Stimulated activated naive CD8-positive, alpha-beta T cell treated with anti-CD3 and anti-CD28 coated beads, Interleukin-15, Interleukin-2, amounts not matched to agents 100 ng/mL and 50 ng/mL, for 24 hours (primary cell): ENCODE data around the gene ASTN2.

ENCODE experiments used
- H3K27ac Mint-ChIP-seq: one replicate; pipeline ENCODE4 v1.8.0; 2021; ENCODE audit warnings: mild to moderate bottlenecking, mixed read lengths
- H3K27me3 Mint-ChIP-seq: one replicate; pipeline ENCODE4 v1.8.0; 2021; ENCODE audit warnings: mixed read lengths
- H3K36me3 Mint-ChIP-seq: one replicate; pipeline ENCODE4 v1.8.0; 2021; ENCODE audit warnings: low read depth, mixed read lengths
- H3K4me1 Mint-ChIP-seq: one replicate; pipeline ENCODE4 v1.8.0; 2021; ENCODE audit warnings: low read depth, mixed read lengths
- H3K4me3 Mint-ChIP-seq: one replicate; pipeline ENCODE4 v1.8.0; 2021; ENCODE audit warnings: mild to moderate bottlenecking, mixed read lengths
- H3K9me3 Mint-ChIP-seq: one replicate; pipeline ENCODE4 v1.8.0; 2021; ENCODE audit warnings: mixed read lengths

The ASTN2 gene

DNA sequence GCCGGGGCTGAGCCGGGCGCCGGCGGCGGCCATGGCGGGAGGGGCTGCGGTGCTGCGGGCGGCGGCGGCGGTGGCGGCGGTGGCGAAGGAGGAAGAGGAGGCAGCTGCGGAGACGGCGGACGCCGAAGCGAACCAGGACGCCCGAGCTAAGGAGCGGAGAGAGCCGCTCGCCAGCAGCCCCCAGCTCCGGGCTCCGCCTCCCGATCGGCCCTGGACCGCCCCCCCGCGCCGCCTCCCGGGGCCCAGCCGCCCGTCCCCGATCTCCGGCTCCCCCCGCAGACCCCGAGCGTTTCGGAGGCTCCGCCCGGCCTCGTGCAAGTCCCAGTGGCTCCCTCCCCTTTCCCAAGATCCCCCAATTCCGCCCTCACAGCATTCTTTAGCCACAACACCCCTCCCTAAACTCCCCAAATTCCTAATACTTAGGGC lies at the start of gene ASTN2:
Gene ASTN2, minus strand, starts transcription at position 152 of the 426 bp plus-strand sequence. Its CDS starts 119 bp downstream, at position 33.
- no peaks in the 10 kb centered on the region for H3K36me3 Mint-ChIP-seq
- no peaks in the 10 kb centered on the region for H3K4me1 Mint-ChIP-seq
- peaks cover 2% of the 10 kb centered on the region for H3K9me3 Mint-ChIP-seq
- no peak within 1 kb of the TSS for H3K4me3 Mint-ChIP-seq
- peaks cover 34% of the 10 kb centered on the region for H3K27me3 Mint-ChIP-seq
- no peak within 1 kb of the TSS for H3K27ac Mint-ChIP-seq

DNA sequence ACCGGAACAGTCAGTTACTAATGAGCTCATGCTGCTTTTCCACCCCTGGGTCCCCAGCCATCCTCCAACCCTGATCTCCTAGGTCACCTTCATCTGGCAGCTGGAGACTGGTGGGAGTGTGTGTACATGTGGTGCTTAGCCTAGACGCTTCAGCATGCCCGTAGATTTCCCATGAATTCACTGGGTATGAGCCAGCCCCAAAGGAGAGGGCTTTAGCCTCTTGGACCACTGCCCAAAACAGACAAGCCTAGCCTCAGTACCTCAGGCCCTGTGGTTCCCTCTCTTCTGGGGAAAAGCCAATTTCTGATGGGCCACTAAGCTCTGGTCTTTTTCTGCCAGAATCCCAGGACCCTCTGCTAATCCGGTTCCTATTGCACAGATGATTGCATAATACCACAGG lies 48.0 kb upstream of the ASTN2 start:
- H3K9me3 Mint-ChIP-seq: no peaks in the 10 kb centered on the region
- H3K4me1 Mint-ChIP-seq: no peaks in the 10 kb centered on the region
- no peak overlapping the region for H3K4me3 Mint-ChIP-seq
- no peaks in the 10 kb centered on the region for H3K36me3 Mint-ChIP-seq
- H3K27ac Mint-ChIP-seq: no peak overlapping the region
- H3K27me3 Mint-ChIP-seq: no peaks in the 10 kb centered on the region

GRCh38 chr9:117461386-117461785 lies 46.5 kb upstream of the ASTN2 start:
- H3K36me3 Mint-ChIP-seq: no peaks in the 10 kb centered on the region
- H3K27me3 Mint-ChIP-seq: no peaks in the 10 kb centered on the region
- no peak overlapping the region for H3K4me3 Mint-ChIP-seq
- no peaks in the 10 kb centered on the region for H3K4me1 Mint-ChIP-seq
- H3K27ac Mint-ChIP-seq: no peak overlapping the region
- H3K9me3 Mint-ChIP-seq: no peaks in the 10 kb centered on the region

DNA sequence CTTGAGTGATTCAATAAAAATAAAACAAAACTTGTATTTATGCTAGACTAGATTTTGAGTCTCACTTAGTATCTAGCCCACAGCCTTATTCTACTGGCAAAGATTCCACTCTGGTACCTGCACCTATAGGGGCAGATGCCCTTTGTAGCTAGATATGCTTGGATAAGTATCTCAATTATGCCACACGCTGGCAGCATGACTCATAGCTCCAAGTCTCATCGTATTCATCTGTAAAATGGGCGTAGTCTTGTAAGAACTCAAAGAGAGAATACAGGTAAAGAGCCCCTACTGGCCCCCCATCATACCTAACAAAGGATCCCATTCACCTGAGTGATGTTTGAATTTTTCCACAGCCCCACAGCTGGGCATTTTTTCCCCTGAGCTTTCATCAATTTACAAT lies 45.9 kb upstream of the ASTN2 start:
- no peaks in the 10 kb centered on the region for H3K27me3 Mint-ChIP-seq
- H3K4me3 Mint-ChIP-seq: no peak overlapping the region
- peaks cover 4% of the 10 kb centered on the region for H3K9me3 Mint-ChIP-seq
- no peaks in the 10 kb centered on the region for H3K4me1 Mint-ChIP-seq
- no peaks in the 10 kb centered on the region for H3K36me3 Mint-ChIP-seq
- no peak overlapping the region for H3K27ac Mint-ChIP-seq

DNA sequence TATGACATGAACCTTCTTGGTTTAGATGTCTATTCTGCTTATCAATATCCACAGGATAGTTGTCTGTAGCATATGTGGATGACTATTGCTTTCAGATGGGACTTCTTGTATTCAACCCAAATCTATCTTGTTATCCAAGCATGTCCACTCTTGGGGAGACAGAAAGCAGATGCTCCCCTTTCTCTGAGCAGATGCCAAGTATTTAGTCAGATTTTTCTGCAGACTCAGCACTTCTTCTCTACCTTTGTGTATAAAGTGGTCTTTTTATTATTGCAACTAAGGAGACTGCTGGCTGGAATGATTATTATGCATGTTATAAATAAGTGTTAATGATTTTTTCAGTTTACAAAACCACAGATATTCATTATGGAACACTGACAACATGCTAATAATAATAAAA lies 45.1 kb upstream of the ASTN2 start:
- H3K36me3 Mint-ChIP-seq: no peaks in the 10 kb centered on the region
- H3K9me3 Mint-ChIP-seq: peaks cover 4% of the 10 kb centered on the region
- H3K27me3 Mint-ChIP-seq: no peaks in the 10 kb centered on the region

DNA sequence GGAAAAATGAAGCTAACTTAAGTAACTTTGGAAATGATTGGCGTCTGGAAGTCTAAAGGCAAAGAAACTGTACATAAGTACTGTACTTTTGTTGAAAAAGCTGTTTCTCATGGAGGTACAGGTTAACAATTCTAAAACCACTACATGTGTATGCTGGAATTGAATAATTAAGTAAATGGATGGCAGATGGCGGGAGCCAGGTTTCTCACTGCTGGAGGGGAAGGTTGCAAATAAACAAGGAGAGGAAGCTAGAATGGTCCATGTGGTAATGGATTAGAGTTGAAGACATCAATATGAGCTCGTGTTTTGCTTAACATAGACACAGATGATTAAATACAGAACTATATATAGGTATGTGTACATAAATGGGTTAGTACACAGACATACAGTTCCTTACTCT lies 43.2 kb upstream of the ASTN2 start:
- no peaks in the 10 kb centered on the region for H3K4me1 Mint-ChIP-seq
- peaks cover 4% of the 10 kb centered on the region for H3K9me3 Mint-ChIP-seq
- H3K27me3 Mint-ChIP-seq: peaks cover 4% of the 10 kb centered on the region
- no peak overlapping the region for H3K4me3 Mint-ChIP-seq
- no peaks in the 10 kb centered on the region for H3K36me3 Mint-ChIP-seq
- H3K27ac Mint-ChIP-seq: no peak overlapping the region

More for the DNA sequence above, 45.1 kb upstream of the ASTN2 start:
- H3K4me3 Mint-ChIP-seq: no peak overlapping the region
- no peak overlapping the region for H3K27ac Mint-ChIP-seq
- no peaks in the 10 kb centered on the region for H3K4me1 Mint-ChIP-seq

DNA sequence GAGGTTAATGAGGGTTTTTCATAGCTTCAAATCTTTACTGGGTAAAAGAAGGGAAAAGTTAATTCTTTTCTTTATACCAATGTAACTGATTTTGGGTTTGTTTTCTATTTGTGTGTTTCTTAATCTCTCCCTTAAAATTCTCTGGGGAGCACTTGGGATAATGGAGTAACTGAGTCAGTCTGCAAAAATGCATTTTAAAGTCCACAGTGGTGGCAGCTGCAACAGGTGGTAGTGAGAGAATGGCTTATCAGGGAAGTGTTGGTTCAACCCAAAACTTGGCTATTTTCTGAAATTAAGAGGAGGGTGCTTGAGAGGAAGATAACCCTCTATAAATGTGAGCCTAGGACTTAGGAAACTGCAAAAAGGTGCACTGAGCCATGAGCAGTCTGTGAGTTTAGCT lies 39.9 kb upstream of the ASTN2 start:
- Mint-ChIP-seq H3K4me1 (no peaks in the 10 kb centered on the region), H3K27ac (no peak overlapping the region), H3K4me3 (no peak overlapping the region), H3K9me3 (peaks cover 4% of the 10 kb centered on the region), H3K36me3 (no peaks in the 10 kb centered on the region), H3K27me3 (peaks cover 4% of the 10 kb centered on the region)

GRCh38 chr9:117453737-117454136 lies 38.9 kb upstream of the ASTN2 start:
- H3K4me1 Mint-ChIP-seq: no peaks in the 10 kb centered on the region
- H3K4me3 Mint-ChIP-seq: no peak overlapping the region
- H3K27me3 Mint-ChIP-seq: peaks cover 4% of the 10 kb centered on the region
- peaks cover 4% of the 10 kb centered on the region for H3K9me3 Mint-ChIP-seq
- H3K36me3 Mint-ChIP-seq: no peaks in the 10 kb centered on the region
- H3K27ac Mint-ChIP-seq: no peak overlapping the region

GRCh38 chr9:117451311-117451710 lies 36.5 kb upstream of the ASTN2 start:
- Mint-ChIP-seq H3K36me3 (no peaks in the 10 kb centered on the region), H3K4me1 (no peaks in the 10 kb centered on the region), H3K27ac (no peak overlapping the region), H3K4me3 (no peak overlapping the region), H3K27me3 (peaks cover 4% of the 10 kb centered on the region), H3K9me3 (peaks cover 4% of the 10 kb centered on the region)

- Mint-ChIP-seq H3K36me3 (no peaks in the 10 kb centered on the region), H3K4me3 (no peak overlapping the region), H3K27me3 (no peaks in the 10 kb centered on the region), H3K4me1 (no peaks in the 10 kb centered on the region), H3K27ac (no peak overlapping the region), H3K9me3 (no peaks in the 10 kb centered on the region)
Observed at GRCh38 chr9:117448066-117448465, 33.2 kb upstream of the ASTN2 start.

DNA sequence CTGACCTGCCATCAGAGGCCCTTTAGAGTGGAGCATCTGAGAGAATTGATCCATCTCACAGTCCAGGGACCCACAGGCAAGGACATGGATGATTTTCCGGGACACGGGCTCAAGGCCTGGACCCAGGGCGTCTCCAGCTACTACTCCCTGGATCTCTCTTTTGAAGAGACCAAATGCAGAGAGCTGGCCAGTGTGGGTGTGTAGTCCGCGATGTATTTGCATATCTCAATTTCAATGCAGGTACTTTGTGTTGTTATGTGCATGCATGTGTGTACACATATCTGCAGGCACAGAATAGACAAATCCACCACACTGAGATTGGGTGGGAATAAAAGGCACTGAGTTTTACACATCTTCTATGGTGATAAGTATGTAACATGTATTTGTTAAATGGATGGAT lies 30.8 kb upstream of the ASTN2 start:
- no peaks in the 10 kb centered on the region for H3K9me3 Mint-ChIP-seq
- H3K36me3 Mint-ChIP-seq: no peaks in the 10 kb centered on the region
- H3K4me1 Mint-ChIP-seq: no peaks in the 10 kb centered on the region
- H3K27ac Mint-ChIP-seq: no peak overlapping the region
- no peak overlapping the region for H3K4me3 Mint-ChIP-seq
- no peaks in the 10 kb centered on the region for H3K27me3 Mint-ChIP-seq

GRCh38 chr9:117444501-117444900 lies 29.6 kb upstream of the ASTN2 start:
- no peak overlapping the region for H3K4me3 Mint-ChIP-seq

GRCh38 chr9:117437283-117437682 lies 22.4 kb upstream of the ASTN2 start:
- Mint-ChIP-seq H3K4me1 (no peaks in the 10 kb centered on the region), H3K27me3 (no peaks in the 10 kb centered on the region), H3K27ac (no peak overlapping the region), H3K9me3 (peaks cover 4% of the 10 kb centered on the region), H3K4me3 (no peak overlapping the region), H3K36me3 (no peaks in the 10 kb centered on the region)

More at GRCh38 chr9:117444501-117444900, 29.6 kb upstream of the ASTN2 start:
- Mint-ChIP-seq H3K27me3 (no peaks in the 10 kb centered on the region), H3K36me3 (no peaks in the 10 kb centered on the region), H3K27ac (no peak overlapping the region), H3K9me3 (no peaks in the 10 kb centered on the region), H3K4me1 (no peaks in the 10 kb centered on the region)

DNA sequence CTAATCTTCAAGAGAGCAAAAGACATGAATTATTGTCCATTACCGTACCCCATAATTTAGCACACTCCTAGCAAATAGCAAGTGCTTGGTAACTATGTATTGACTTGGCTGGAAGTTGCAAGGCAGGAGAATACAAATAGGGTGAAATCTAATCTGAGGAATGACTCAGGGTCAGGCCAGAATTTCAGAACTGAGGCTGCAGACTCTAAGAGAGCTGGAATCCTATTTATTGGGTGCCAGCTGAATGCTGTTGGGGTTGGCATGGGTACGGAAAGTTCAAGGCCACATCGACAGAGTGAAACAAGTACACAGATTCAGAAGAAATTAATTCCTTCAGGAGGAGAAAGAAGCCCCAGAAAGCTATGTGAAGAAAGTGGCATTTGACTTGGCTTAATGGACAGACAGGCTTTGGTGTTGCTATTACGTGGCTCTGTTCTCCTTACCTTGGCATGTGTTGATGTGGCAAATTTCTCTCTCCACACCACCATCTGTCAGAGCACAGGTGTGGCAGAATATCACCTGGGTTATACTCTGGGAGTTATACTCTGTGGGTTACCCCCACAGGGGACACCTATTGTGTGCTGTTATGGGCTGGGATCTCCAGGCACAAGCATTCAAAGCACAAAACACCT lies 20.9 kb upstream of the ASTN2 start:
- H3K4me1 Mint-ChIP-seq: no peaks in the 10 kb centered on the region
- no peaks in the 10 kb centered on the region for H3K27me3 Mint-ChIP-seq
- no peak overlapping the region for H3K27ac Mint-ChIP-seq
- no peak overlapping the region for H3K4me3 Mint-ChIP-seq
- H3K36me3 Mint-ChIP-seq: no peaks in the 10 kb centered on the region
- peaks cover 4% of the 10 kb centered on the region for H3K9me3 Mint-ChIP-seq

GRCh38 chr9:117434566-117434965 lies 19.7 kb upstream of the ASTN2 start:
- peaks cover under 1% of the 10 kb centered on the region for H3K27me3 Mint-ChIP-seq
- H3K9me3 Mint-ChIP-seq: peaks cover 8% of the 10 kb centered on the region
- H3K36me3 Mint-ChIP-seq: no peaks in the 10 kb centered on the region
- no peak overlapping the region for H3K27ac Mint-ChIP-seq
- no peaks in the 10 kb centered on the region for H3K4me1 Mint-ChIP-seq
- no peak overlapping the region for H3K4me3 Mint-ChIP-seq

DNA sequence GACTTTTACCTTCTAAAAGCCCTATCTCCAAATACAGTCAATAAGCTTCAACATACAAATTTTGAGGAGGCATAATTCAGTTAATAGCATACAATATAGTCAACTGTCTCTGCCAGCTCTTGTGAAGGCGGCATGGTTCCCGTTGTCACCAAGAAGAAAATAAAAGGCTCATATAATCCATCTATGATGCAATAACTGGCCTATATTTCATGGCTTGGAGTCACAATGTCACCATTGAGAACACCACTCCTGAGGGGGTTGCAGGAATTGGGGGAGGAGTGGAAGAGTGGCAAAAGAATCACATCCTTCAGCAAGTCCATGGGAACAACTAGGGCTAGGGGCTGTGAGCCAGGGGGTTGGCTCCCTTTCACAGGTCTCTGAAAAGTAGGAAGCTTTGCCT lies 16.0 kb upstream of the ASTN2 start:
- Mint-ChIP-seq H3K4me3 (no peak overlapping the region), H3K27ac (no peak overlapping the region), H3K4me1 (no peaks in the 10 kb centered on the region), H3K36me3 (no peaks in the 10 kb centered on the region), H3K9me3 (peaks cover 8% of the 10 kb centered on the region), H3K27me3 (peaks cover 4% of the 10 kb centered on the region)
